SU-DHL-6 (cell line): ENCODE measurements around the gene ITIH1.

Experiments used
- H2AFZ ChIP-seq: fragments of 200-600 bp; sonication (generic); 2 replicates; pipeline ENCODE4 v1.6.1; 2014; ENCODE audit warnings: low read depth, mild to moderate bottlenecking, moderate library complexity, mixed read lengths, antibody characterized with exemption, low read length; ENCODE audit not compliant: severe bottlenecking
- H3F3A ChIP-seq: fragments of 200-600 bp; shearing (Covaris generic); 2 replicates; pipeline ENCODE4 v1.6.0; 2016; ENCODE audit warnings: antibody characterized with exemption, mild to moderate bottlenecking; ENCODE audit not compliant: insufficient read depth
- H3K27ac ChIP-seq: fragments of 200-600 bp; sonication (generic); 2 replicates; pipeline ENCODE4 v1.5.1; 2016; ENCODE audit warnings: low read depth, mild to moderate bottlenecking, low read length, moderate library complexity, mixed read lengths
- H3K27me3 ChIP-seq: fragments of 200-600 bp; sonication (generic), shearing (Covaris generic); 2 replicates; pipeline ENCODE4 v1.6.0; 2014; ENCODE audit warnings: mild to moderate bottlenecking, low read length
- H3K36me3 ChIP-seq: fragments of 200-600 bp; sonication (generic); 2 replicates; pipeline ENCODE4 v1.6.1; 2014; ENCODE audit warnings: mild to moderate bottlenecking, low read length, mixed read lengths
- H3K4me2 ChIP-seq: fragments of 300-600, 200-600 bp; shearing (Covaris generic), sonication (generic); 2 replicates; pipeline ENCODE4 v1.6.0; 2014; ENCODE audit warnings: low read length, low read depth, mild to moderate bottlenecking; ENCODE audit not compliant: poor library complexity, severe bottlenecking
- H3K4me3 ChIP-seq: fragments of 200-600 bp; sonication (generic); 2 replicates; pipeline ENCODE4 v1.5.1; 2014; ENCODE audit warnings: antibody characterized with exemption, low read length, mild to moderate bottlenecking, mixed read lengths; ENCODE audit not compliant: insufficient read depth, poor library complexity, severe bottlenecking
- H3K79me2 ChIP-seq: fragments of 200-600 bp; sonication (generic); 2 replicates; pipeline ENCODE4 v1.6.1; 2014; ENCODE audit warnings: mild to moderate bottlenecking, low read length, moderate library complexity; ENCODE audit not compliant: insufficient read depth
- H3K9ac ChIP-seq: fragments of 200-600 bp; sonication (generic); 2 replicates; pipeline ENCODE4 v1.7.0; 2014; ENCODE audit warnings: mild to moderate bottlenecking, low read length
- H3K9me2 ChIP-seq: fragments of 200-600 bp; sonication (generic); replicated peaks from 2 replicates; pipeline ENCODE4 v1.6.1; 2014; ENCODE audit warnings: low read length; ENCODE audit not compliant: insufficient read depth
- H3K9me3 ChIP-seq: fragments of 200-600 bp; sonication (generic); 2 replicates; pipeline ENCODE4 v1.6.1; 2014; ENCODE audit warnings: low read length, mixed read lengths; ENCODE audit not compliant: insufficient read depth
- H4K20me1 ChIP-seq: fragments of 200-600 bp; sonication (generic); 2 replicates; pipeline ENCODE4 v1.6.1; 2014; ENCODE audit warnings: low read depth, mild to moderate bottlenecking, antibody characterized with exemption, low read length, moderate library complexity, mixed read lengths
- EZH2phosphoT487 ChIP-seq: fragments of 200-600 bp; sonication (generic), shearing (Covaris generic); conservative IDR thresholded peaks from 2 replicates; pipeline ENCODE4 v1.6.1; 2018; ENCODE audit warnings: mild to moderate bottlenecking, antibody characterized with exemption, low read length, moderate library complexity, mixed read lengths
- TF ChIP-seq, protein P1 (sequence below): fragments of 200-600 bp; sonication (generic); IDR thresholded peaks from one replicate; pipeline ENCODE4 v1.5.1; 2017; ENCODE audit warnings: antibody characterized with exemption, mild to moderate bottlenecking, low read length, moderate library complexity; ENCODE audit not compliant: insufficient read depth, poor library complexity, severe bottlenecking

The ITIH1 gene

DNA sequence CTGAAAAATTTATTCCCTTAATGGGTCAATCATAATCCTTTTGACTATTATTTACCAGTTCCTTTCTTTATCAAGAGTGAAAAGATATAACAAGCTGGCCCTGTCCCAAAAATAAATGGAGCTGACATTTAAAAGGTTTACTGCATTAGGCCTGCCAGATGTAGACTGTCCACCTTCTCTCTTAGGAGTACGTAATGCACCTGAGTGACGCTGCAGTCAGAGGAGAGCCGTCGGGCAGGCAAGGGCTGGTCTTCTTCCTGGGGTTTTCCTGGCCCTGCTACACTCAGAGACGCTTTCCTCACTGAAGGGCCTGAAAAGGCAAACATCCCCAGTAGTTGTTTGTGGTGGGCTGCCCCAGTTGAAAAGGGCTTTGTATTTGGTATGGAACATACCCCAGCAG, 34.2 kb upstream of the ITIH1 start:
- Histone ChIP-seq H3K79me2 (no peaks in the 10 kb centered on the region), H3K9me3 (no peaks in the 10 kb centered on the region), H3K9me2 (no peaks in the 10 kb centered on the region), H3K9ac (no peak overlapping the region), H2AFZ (no peak overlapping the region), H3K36me3 (peaks cover under 1% of the 10 kb centered on the region; the same call in 1 of the 2 replicates), H3K4me3 (no peak overlapping the region), H3K4me2 (no peak overlapping the region), H3K27ac (no peak overlapping the region), H3K27me3 (no peaks in the 10 kb centered on the region), H4K20me1 (no peaks in the 10 kb centered on the region), H3F3A (no peaks in the 10 kb centered on the region)
- TF ChIP-seq EZH2phosphoT487 = no peak
- TF ChIP-seq, protein P1, sequence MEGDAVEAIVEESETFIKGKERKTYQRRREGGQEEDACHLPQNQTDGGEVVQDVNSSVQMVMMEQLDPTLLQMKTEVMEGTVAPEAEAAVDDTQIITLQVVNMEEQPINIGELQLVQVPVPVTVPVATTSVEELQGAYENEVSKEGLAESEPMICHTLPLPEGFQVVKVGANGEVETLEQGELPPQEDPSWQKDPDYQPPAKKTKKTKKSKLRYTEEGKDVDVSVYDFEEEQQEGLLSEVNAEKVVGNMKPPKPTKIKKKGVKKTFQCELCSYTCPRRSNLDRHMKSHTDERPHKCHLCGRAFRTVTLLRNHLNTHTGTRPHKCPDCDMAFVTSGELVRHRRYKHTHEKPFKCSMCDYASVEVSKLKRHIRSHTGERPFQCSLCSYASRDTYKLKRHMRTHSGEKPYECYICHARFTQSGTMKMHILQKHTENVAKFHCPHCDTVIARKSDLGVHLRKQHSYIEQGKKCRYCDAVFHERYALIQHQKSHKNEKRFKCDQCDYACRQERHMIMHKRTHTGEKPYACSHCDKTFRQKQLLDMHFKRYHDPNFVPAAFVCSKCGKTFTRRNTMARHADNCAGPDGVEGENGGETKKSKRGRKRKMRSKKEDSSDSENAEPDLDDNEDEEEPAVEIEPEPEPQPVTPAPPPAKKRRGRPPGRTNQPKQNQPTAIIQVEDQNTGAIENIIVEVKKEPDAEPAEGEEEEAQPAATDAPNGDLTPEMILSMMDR = no peak

GRCh38 chr3:52743721-52744120, 33.7 kb upstream of the ITIH1 start:
- H3K4me3 ChIP-seq = no peak overlapping the region
- H3K27me3 ChIP-seq = no peaks in the 10 kb centered on the region
- no peaks in the 10 kb centered on the region for H3F3A ChIP-seq
- peaks cover 6% of the 10 kb centered on the region; the same call in 1 of the 2 replicates for H3K36me3 ChIP-seq
- H3K27ac ChIP-seq = no peak overlapping the region
- no peaks in the 10 kb centered on the region for H3K9me2 ChIP-seq
- no peak overlapping the region for H3K4me2 ChIP-seq
- no peak overlapping the region for H3K9ac ChIP-seq
- H3K9me3 ChIP-seq = no peaks in the 10 kb centered on the region
- no peak overlapping the region for H2AFZ ChIP-seq
- TF ChIP-seq, protein P1 = no peak
- TF ChIP-seq EZH2phosphoT487 = no peak
- H4K20me1 ChIP-seq = no peaks in the 10 kb centered on the region
- no peaks in the 10 kb centered on the region for H3K79me2 ChIP-seq

DNA sequence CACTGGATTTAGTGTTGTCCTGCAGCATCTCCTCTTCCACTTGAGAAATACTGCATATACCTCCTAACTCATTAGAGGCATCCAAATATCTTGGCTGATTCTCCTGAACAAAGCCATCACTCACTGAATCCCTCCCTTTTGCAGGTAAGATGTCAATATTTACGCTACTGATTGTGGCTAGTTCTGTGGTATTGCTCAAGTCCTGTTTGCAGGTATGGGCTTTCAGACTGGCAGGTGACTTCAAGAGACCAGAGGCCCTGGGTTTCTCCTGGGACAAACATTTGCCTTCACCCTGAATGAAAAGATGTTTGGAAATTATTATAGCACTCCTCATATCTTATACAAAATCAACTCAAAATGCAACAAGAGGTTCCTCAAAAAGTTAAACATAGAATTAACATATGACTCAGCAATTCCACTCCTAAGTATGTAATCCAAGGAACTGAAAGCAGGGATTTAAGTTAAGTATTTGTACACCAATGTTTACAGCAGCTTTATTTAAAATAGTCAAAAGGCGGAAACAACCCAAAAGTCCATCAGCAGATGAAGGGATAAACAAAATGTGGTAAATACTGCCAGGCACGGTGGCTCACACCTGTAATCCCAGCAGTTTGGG, 25.2 kb upstream of the ITIH1 start:
- H3K9me3 ChIP-seq = no peaks in the 10 kb centered on the region
- H3K9me2 ChIP-seq = no peaks in the 10 kb centered on the region
- H3K36me3 ChIP-seq = peaks cover 11% of the 10 kb centered on the region; the same call in 1 of the 2 replicates
- H3K9ac ChIP-seq = no peak overlapping the region
- H3K4me3 ChIP-seq = no peak overlapping the region
- H3K79me2 ChIP-seq = no peaks in the 10 kb centered on the region
- H3K4me2 ChIP-seq = no peak overlapping the region
- no peak overlapping the region for H2AFZ ChIP-seq
- no peak overlapping the region for H3K27ac ChIP-seq
- TF ChIP-seq, protein P1 = no peak
- no peaks in the 10 kb centered on the region for H3K27me3 ChIP-seq
- H3F3A ChIP-seq = no peaks in the 10 kb centered on the region
- no peaks in the 10 kb centered on the region for H4K20me1 ChIP-seq
